Measurements from ENCODE around the gene MMP25.
"Not testable (repeated sequence)": the region's sequence is repeated elsewhere in the genome, so short reads cannot be mapped to it uniquely, and the experiment has no call there.

Gene MMP25

DNA sequence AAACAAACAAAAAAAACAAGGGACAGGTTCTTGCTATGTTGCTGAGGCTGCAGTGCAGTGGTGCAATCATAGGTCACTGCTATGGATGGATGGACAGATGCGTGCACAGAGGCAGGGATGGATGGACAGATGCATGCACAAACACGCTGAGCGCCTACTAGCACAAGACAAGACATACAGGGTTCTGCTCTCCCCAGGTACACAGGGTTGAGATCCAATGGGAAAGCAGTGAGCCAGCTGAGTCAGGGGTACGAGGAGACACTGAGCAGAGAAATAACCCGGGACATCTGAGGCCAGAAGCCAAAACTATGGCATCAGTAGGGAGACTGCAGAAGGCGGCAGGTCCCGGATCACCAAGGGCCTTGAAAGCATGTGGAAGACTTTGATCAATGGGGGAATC, 25.3 kb downstream of the MMP25 start:
- Histone ChIP-seq H3K9ac (ENCODE audit: low read depth in 1 of 2, low read length in 2 of 2) (no peak overlapping the region), H3K4me3 (ENCODE audit: low read length in 2 of 2) (no peak overlapping the region), H3K4me1 (ENCODE audit: control insufficient read depth in 2 of 2, insufficient read depth in 2 of 2, low read length in 2 of 2) (peaks cover 7 to 14% of the 10 kb centered on the region in 2 donors), H3K27me3 (ENCODE audit: control insufficient read depth in 2 of 2, insufficient read depth in 2 of 2, low read length in 2 of 2) (peaks cover 0 to 1% of the 10 kb centered on the region in 2 donors), H3K36me3 (ENCODE audit: control insufficient read depth in 2 of 2, insufficient read depth in 2 of 2, low read length in 2 of 2) (peaks cover 0 to 3% of the 10 kb centered on the region in 2 donors), H3K27ac (ENCODE audit: low read depth in 2 of 2, low read length in 2 of 2) (no peak overlapping the region), H3K9me3 (ENCODE audit: control insufficient read depth in 2 of 2, low read length in 2 of 2) (no peaks in the 10 kb centered on the region)

GRCh38 chr16:3072148-3072547, 25.8 kb downstream of the MMP25 start:
- H3K36me3 ChIP-seq (ENCODE audit: control insufficient read depth in 2 of 2, insufficient read depth in 2 of 2, low read length in 2 of 2); H3K27me3 ChIP-seq (ENCODE audit: control insufficient read depth in 2 of 2, insufficient read depth in 2 of 2, low read length in 2 of 2); H3K9ac ChIP-seq (ENCODE audit: low read depth in 1 of 2, low read length in 2 of 2); H3K4me3 ChIP-seq (ENCODE audit: low read length in 2 of 2); H3K27ac ChIP-seq (ENCODE audit: low read depth in 2 of 2, low read length in 2 of 2); H3K9me3 ChIP-seq (ENCODE audit: control insufficient read depth in 2 of 2, low read length in 2 of 2): not testable (repeated sequence)
- peaks cover 7 to 14% of the 10 kb centered on the region in 2 donors for H3K4me1 ChIP-seq (ENCODE audit: control insufficient read depth in 2 of 2, insufficient read depth in 2 of 2, low read length in 2 of 2)

DNA sequence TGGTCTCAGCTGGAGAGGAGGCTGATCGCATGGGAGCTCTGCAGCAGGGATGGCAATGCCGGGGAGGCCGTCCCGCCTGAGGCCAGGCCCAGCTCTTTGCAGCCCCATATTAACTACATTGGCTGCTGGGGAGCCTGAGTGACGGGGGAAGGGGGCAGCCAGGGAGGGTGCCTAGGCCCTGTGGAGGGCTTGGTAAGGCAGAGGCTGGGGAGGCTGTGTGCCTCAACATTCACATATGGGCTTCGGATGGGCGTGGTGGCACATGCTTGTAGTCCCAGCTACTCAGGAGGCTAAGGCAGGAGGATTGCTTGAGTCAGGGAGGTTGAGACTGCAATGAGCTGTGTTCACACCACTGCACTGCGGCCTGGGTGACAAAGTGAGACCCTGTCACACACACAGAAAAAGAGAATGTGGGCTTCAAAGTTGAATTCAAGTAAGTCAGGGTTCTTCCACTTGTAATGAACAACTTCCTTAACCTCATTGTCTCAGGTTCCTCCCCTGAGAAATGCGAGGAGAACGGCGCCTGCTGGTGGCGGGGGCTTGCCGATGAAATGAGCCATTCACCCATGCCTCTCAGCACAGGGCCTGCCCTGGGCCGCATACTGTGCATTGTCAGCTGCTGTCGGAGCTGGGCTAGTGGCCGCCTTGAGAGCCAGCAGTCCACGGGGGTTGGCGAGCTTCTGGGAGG, 26.4 kb downstream of the MMP25 start:
- not testable (repeated sequence) for H3K27ac ChIP-seq (ENCODE audit: low read depth in 2 of 2, low read length in 2 of 2); H3K27me3 ChIP-seq (ENCODE audit: control insufficient read depth in 2 of 2, insufficient read depth in 2 of 2, low read length in 2 of 2); H3K9me3 ChIP-seq (ENCODE audit: control insufficient read depth in 2 of 2, low read length in 2 of 2); H3K4me3 ChIP-seq (ENCODE audit: low read length in 2 of 2); H3K9ac ChIP-seq (ENCODE audit: low read depth in 1 of 2, low read length in 2 of 2); H3K36me3 ChIP-seq (ENCODE audit: control insufficient read depth in 2 of 2, insufficient read depth in 2 of 2, low read length in 2 of 2)
- peaks cover 8 to 14% of the 10 kb centered on the region in 2 donors for H3K4me1 ChIP-seq (ENCODE audit: control insufficient read depth in 2 of 2, insufficient read depth in 2 of 2, low read length in 2 of 2)

DNA sequence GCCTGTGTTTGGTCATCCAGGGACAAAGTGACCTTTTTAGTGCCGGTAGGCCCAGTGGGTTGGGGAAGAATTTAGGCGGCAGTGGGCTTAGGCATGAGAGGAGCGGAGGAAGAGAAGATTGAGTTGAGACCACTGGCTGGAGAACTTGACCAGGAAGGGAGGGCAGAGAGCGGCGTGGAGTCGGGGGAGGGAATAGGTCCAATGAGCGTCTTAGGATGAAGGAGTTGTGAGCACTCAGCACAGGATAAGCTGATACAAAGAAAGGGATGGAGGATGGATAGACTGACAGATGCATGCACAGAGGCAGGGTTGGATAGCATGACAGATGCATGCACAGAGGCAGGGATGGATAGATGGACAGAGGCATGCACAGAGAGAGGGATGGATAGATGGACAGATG, 27.1 kb downstream of the MMP25 start:
- Histone ChIP-seq H3K27ac (ENCODE audit: low read depth in 2 of 2, low read length in 2 of 2) (peak overlapping the region in 1 of 2 donors; percentile 27), H3K36me3 (ENCODE audit: control insufficient read depth in 2 of 2, insufficient read depth in 2 of 2, low read length in 2 of 2) (peaks cover 0 to 3% of the 10 kb centered on the region in 2 donors), H3K9me3 (ENCODE audit: control insufficient read depth in 2 of 2, low read length in 2 of 2) (no peaks in the 10 kb centered on the region), H3K9ac (ENCODE audit: low read depth in 1 of 2, low read length in 2 of 2) (no peak overlapping the region), H3K4me3 (ENCODE audit: low read length in 2 of 2) (peak overlapping the region in 1 of 2 donors; percentile 54), H3K4me1 (ENCODE audit: control insufficient read depth in 2 of 2, insufficient read depth in 2 of 2, low read length in 2 of 2) (peaks cover 9 to 10% of the 10 kb centered on the region in 2 donors), H3K27me3 (ENCODE audit: control insufficient read depth in 2 of 2, insufficient read depth in 2 of 2, low read length in 2 of 2) (peaks cover 0 to 1% of the 10 kb centered on the region in 2 donors)

DNA sequence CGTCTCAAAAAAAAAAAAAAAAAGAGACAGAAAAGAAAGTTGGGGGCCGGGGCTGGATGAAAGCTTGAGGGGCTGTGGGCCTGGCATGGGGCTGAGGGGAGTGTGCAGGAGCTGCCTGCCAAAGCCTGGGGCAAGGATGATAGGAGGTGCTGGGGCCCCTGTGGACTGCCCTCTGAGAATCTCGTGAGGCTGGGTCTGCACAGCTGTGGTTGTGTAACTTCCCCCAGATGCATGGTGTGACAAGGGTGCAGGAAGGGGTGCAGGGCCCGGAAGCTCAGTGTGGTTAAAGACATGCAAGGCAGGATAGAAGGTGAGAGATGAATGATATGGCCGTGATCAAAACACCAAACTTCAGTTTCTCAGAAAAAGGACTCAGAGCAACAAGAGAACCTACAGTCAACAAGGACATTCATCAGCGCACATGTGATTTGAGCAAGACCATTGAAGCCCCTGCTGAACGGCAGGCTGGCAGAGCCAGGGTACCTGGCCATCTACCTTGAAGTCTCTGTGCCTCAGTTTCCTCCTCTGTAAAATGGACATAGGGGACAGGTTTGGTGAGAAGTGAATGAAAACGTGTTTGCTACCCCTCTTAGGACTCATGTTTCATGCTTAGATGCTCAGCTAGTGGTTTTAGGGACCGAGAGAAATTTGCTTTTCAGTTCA, 28.6 kb downstream of the MMP25 start:
- Histone ChIP-seq H3K9me3 (ENCODE audit: control insufficient read depth in 2 of 2, low read length in 2 of 2) (no peaks in the 10 kb centered on the region), H3K27me3 (ENCODE audit: control insufficient read depth in 2 of 2, insufficient read depth in 2 of 2, low read length in 2 of 2) (peaks cover 0 to 1% of the 10 kb centered on the region in 2 donors), H3K4me1 (ENCODE audit: control insufficient read depth in 2 of 2, insufficient read depth in 2 of 2, low read length in 2 of 2) (peaks cover 9% of the 10 kb centered on the region in 2 donors), H3K36me3 (ENCODE audit: control insufficient read depth in 2 of 2, insufficient read depth in 2 of 2, low read length in 2 of 2) (no peaks in the 10 kb centered on the region), H3K4me3 (ENCODE audit: low read length in 2 of 2) (peak overlapping the region in 1 of 2 donors; percentile 1), H3K9ac (ENCODE audit: low read depth in 1 of 2, low read length in 2 of 2) (no peak overlapping the region), H3K27ac (ENCODE audit: low read depth in 2 of 2, low read length in 2 of 2) (peak overlapping the region; percentile 46 to 54)

DNA sequence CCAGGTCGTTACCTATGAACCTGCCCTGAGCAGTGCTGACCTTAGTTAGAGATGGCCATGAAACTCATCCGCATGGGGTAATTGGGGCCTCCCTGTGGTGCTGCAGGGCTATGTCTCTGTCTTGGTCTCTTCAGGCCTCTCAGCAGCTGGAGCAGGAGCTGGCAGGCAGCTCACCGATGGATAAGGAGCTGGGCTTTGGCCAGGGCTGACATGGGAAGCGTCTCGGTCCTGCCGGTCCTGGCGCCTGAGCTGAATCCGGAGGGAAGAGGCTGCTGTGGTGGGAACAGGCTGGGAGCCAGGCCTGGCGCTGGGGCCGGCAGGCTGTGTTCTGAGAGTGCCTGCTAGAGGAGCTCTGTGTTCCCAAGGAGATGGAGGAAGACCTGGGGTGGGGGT, 29.2 kb downstream of the MMP25 start:
- Histone ChIP-seq H3K9me3 (ENCODE audit: control insufficient read depth in 2 of 2, low read length in 2 of 2) (no peaks in the 10 kb centered on the region), H3K4me3 (ENCODE audit: low read length in 2 of 2) (peak overlapping the region in 1 of 2 donors; percentile 1), H3K27ac (ENCODE audit: low read depth in 2 of 2, low read length in 2 of 2) (peak overlapping the region; percentile 46 to 54), H3K36me3 (ENCODE audit: control insufficient read depth in 2 of 2, insufficient read depth in 2 of 2, low read length in 2 of 2) (no peaks in the 10 kb centered on the region), H3K4me1 (ENCODE audit: control insufficient read depth in 2 of 2, insufficient read depth in 2 of 2, low read length in 2 of 2) (peaks cover 9% of the 10 kb centered on the region in 2 donors), H3K9ac (ENCODE audit: low read depth in 1 of 2, low read length in 2 of 2) (no peak overlapping the region), H3K27me3 (ENCODE audit: control insufficient read depth in 2 of 2, insufficient read depth in 2 of 2, low read length in 2 of 2) (peaks cover 0 to 1% of the 10 kb centered on the region in 2 donors)

DNA sequence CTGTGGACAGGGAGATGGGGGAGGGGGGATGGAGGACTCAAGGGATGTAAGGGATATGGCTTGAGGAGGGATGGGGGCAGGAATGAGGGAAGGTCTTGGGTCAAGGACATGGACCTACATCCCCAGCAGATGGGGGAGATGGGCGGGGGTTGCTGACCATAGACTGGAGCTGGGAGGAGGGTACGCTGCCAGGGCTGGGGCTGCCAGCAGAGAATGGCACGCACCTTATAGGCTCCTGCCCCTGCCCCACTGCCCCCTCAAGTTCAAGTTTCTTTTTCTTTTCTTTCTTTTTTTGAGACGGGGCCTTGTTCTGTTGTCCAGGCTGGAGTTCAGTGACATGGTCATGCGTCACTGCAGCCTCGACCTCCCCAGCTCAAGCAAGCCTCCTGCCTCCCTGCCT, 29.6 kb downstream of the MMP25 start:
- H3K4me3 ChIP-seq (ENCODE audit: low read length in 2 of 2); H3K27me3 ChIP-seq (ENCODE audit: control insufficient read depth in 2 of 2, insufficient read depth in 2 of 2, low read length in 2 of 2); H3K4me1 ChIP-seq (ENCODE audit: control insufficient read depth in 2 of 2, insufficient read depth in 2 of 2, low read length in 2 of 2); H3K9me3 ChIP-seq (ENCODE audit: control insufficient read depth in 2 of 2, low read length in 2 of 2); H3K36me3 ChIP-seq (ENCODE audit: control insufficient read depth in 2 of 2, insufficient read depth in 2 of 2, low read length in 2 of 2); H3K9ac ChIP-seq (ENCODE audit: low read depth in 1 of 2, low read length in 2 of 2): not testable (repeated sequence)
- peak overlapping the region in 1 of 2 donors; percentile 54 for H3K27ac ChIP-seq (ENCODE audit: low read depth in 2 of 2, low read length in 2 of 2)

- H3K9ac ChIP-seq (ENCODE audit: low read depth in 1 of 2, low read length in 2 of 2) = no peak overlapping the region
- H3K4me1 ChIP-seq (ENCODE audit: control insufficient read depth in 2 of 2, insufficient read depth in 2 of 2, low read length in 2 of 2) = peaks cover 9% of the 10 kb centered on the region in 2 donors
- no peaks in the 10 kb centered on the region for H3K36me3 ChIP-seq (ENCODE audit: control insufficient read depth in 2 of 2, insufficient read depth in 2 of 2, low read length in 2 of 2)
- H3K4me3 ChIP-seq (ENCODE audit: low read length in 2 of 2) = no peak overlapping the region
- H3K27ac ChIP-seq (ENCODE audit: low read depth in 2 of 2, low read length in 2 of 2) = peak overlapping the region in 1 of 2 donors; percentile 54
- no peaks in the 10 kb centered on the region for H3K9me3 ChIP-seq (ENCODE audit: control insufficient read depth in 2 of 2, low read length in 2 of 2)
- peaks cover 0 to 1% of the 10 kb centered on the region in 2 donors for H3K27me3 ChIP-seq (ENCODE audit: control insufficient read depth in 2 of 2, insufficient read depth in 2 of 2, low read length in 2 of 2)
These were observed 30.2 kb downstream of the MMP25 start for GRCh38 chr16:3076577-3076976.

- no peak overlapping the region for H3K4me3 ChIP-seq (ENCODE audit: low read length in 2 of 2)
These were observed 33.7 kb downstream of the MMP25 start for GRCh38 chr16:3080024-3080423.

DNA sequence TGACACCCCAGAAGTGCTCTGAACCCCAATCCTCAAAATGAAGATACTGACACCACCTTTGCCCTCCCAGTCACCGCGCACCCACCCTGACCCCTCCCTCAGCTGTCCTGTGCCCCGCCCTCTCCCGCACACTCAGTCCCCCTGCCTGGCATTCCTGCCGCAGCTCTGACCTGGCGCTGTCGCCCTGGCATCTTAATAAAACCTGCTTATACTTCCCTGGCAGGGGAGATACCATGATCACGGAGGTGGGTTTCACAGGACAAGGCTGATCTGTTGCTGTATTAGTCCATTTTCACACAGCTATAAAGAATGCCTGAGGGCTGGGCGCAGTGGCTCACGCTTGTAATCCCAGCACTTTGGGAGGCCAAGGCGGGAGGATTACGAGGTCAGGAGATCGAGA, 35.6 kb downstream of the MMP25 start:
- not testable (repeated sequence) for H3K27me3 ChIP-seq (ENCODE audit: control insufficient read depth in 2 of 2, insufficient read depth in 2 of 2, low read length in 2 of 2); H3K9me3 ChIP-seq (ENCODE audit: control insufficient read depth in 2 of 2, low read length in 2 of 2); H3K27ac ChIP-seq (ENCODE audit: low read depth in 2 of 2, low read length in 2 of 2); H3K36me3 ChIP-seq (ENCODE audit: control insufficient read depth in 2 of 2, insufficient read depth in 2 of 2, low read length in 2 of 2); H3K9ac ChIP-seq (ENCODE audit: low read depth in 1 of 2, low read length in 2 of 2); H3K4me3 ChIP-seq (ENCODE audit: low read length in 2 of 2); H3K4me1 ChIP-seq (ENCODE audit: control insufficient read depth in 2 of 2, insufficient read depth in 2 of 2, low read length in 2 of 2)

More at GRCh38 chr16:3080024-3080423, 33.7 kb downstream of the MMP25 start:
- peaks cover 0 to 5% of the 10 kb centered on the region in 2 donors for H3K4me1 ChIP-seq (ENCODE audit: control insufficient read depth in 2 of 2, insufficient read depth in 2 of 2, low read length in 2 of 2)
- H3K9ac ChIP-seq (ENCODE audit: low read depth in 1 of 2, low read length in 2 of 2) = no peak overlapping the region
- H3K27ac ChIP-seq (ENCODE audit: low read depth in 2 of 2, low read length in 2 of 2) = no peak overlapping the region
- H3K36me3 ChIP-seq (ENCODE audit: control insufficient read depth in 2 of 2, insufficient read depth in 2 of 2, low read length in 2 of 2) = no peaks in the 10 kb centered on the region
- no peaks in the 10 kb centered on the region for H3K9me3 ChIP-seq (ENCODE audit: control insufficient read depth in 2 of 2, low read length in 2 of 2)
- H3K27me3 ChIP-seq (ENCODE audit: control insufficient read depth in 2 of 2, insufficient read depth in 2 of 2, low read length in 2 of 2) = no peaks in the 10 kb centered on the region

Data from mucosa of rectum (tissue), 2 donors.